Upper lobe of right lung (tissue), 1 donor: ENCODE measurements around the gene C4A. TPM values are rescaled to one million over a fixed set of nuclear protein-coding genes. Genes with fewer than 3 reads are reported as not detected.
A peak's percentile ranks its signal among the peaks of the same experiment; 100 is the strongest.

Source experiments
- ATAC-seq: fragments of 200-7000 bp; cut with Tn5 transposase; one replicate; pipeline ENCODE4 v1.9.1; 2020; ENCODE audit warnings: mild to moderate bottlenecking, moderate library complexity
- DNase-seq: peaks from one replicate; pipeline ENCODE4 v3.0.0-alpha.2; 2020
- H3K27ac ChIP-seq: fragments of 200-600 bp; one replicate; pipeline ENCODE4 v1.8.0; 2022
- H3K27me3 ChIP-seq: fragments of 200-600 bp; one replicate; pipeline ENCODE4 v1.8.0; 2022; ENCODE audit warnings: mild to moderate bottlenecking
- H3K36me3 ChIP-seq: fragments of 200-600 bp; one replicate; pipeline ENCODE4 v1.8.0; 2022
- H3K4me1 ChIP-seq: fragments of 200-600 bp; one replicate; pipeline ENCODE4 v1.8.0; 2022
- H3K4me3 ChIP-seq: fragments of 200-600 bp; one replicate; pipeline ENCODE4 v1.8.0; 2022; ENCODE audit warnings: mild to moderate bottlenecking
- H3K9me3 ChIP-seq: fragments of 200-600 bp; one replicate; pipeline ENCODE4 v1.8.0; 2022
- CTCF ChIP-seq: fragments of 200-600 bp; IDR thresholded peaks from one replicate; pipeline ENCODE4 v1.8.0; 2022; ENCODE audit warnings: antibody characterized with exemption
- intact Hi-C: fragments of 100-400 bp; cut with DNase I; formaldehyde crosslinking; loops from one replicate; pipeline ENCODE4 v1.11.0; 2022
- total RNA-seq: library from RNA; stranded (reverse); fragmentation: NEBNext Ultra II Directional; extraction: Animal tissue kit (Norgen Biotek cat#: 25700); gene quantifications from one replicate; pipeline ENCODE4 v1.2.1, GENCODE V29; 2021
- donor health status: DM: no; HTN: yes; CAD: no; lungs with severe emphysema.

C4A gene
- total RNA-seq, 1 donor from 2014 or later: 200 TPM

GRCh38 chr6:31948306-31948705, 33.6 kb upstream of the C4A start:
- peaks cover 14% of the 10 kb centered on the region for H3K4me1 ChIP-seq
- peaks cover 29% of the 10 kb centered on the region for H3K36me3 ChIP-seq
- no peak for ATAC-seq
- no peak overlapping the region for H3K27ac ChIP-seq
- no peak for DNase-seq
- H3K9me3 ChIP-seq: no peaks in the 10 kb centered on the region
- intact Hi-C loops: no loop called here
- H3K27me3 ChIP-seq: no peaks in the 10 kb centered on the region
- no peak for TF ChIP-seq CTCF
- no peak overlapping the region for H3K4me3 ChIP-seq

- ATAC-seq: no peak
These were observed 33.0 kb upstream of the C4A start for GRCh38 chr6:31948753-31949413.

GRCh38 chr6:31949926-31950548, 31.8 kb upstream of the C4A start:
- peaks cover 46% of the 10 kb centered on the region for H3K36me3 ChIP-seq

More at GRCh38 chr6:31948753-31949413, 33.0 kb upstream of the C4A start:
- no peak for TF ChIP-seq CTCF
- no peak overlapping the region for H3K4me3 ChIP-seq
- peaks cover 14% of the 10 kb centered on the region for H3K4me1 ChIP-seq
- H3K36me3 ChIP-seq: peaks cover 34% of the 10 kb centered on the region
- intact Hi-C loops: no loop called here
- no peaks in the 10 kb centered on the region for H3K27me3 ChIP-seq
- DNase-seq: no peak
- no peaks in the 10 kb centered on the region for H3K9me3 ChIP-seq
- H3K27ac ChIP-seq: no peak overlapping the region

GRCh38 chr6:31952140-31952805, 29.6 kb upstream of the C4A start:
- ATAC-seq (peak; percentile 84), DNase-seq (peak; percentile 83)
- H3K36me3 ChIP-seq: peaks cover 67% of the 10 kb centered on the region
- no peak overlapping the region for H3K4me3 ChIP-seq
- no peak overlapping the region for H3K27ac ChIP-seq
- intact Hi-C loops: no loop called here
- no peaks in the 10 kb centered on the region for H3K4me1 ChIP-seq
- TF ChIP-seq CTCF: peak; percentile 79
- H3K9me3 ChIP-seq: no peaks in the 10 kb centered on the region
- no peaks in the 10 kb centered on the region for H3K27me3 ChIP-seq

More at GRCh38 chr6:31949926-31950548, 31.8 kb upstream of the C4A start:
- Histone ChIP-seq H3K4me1 (peaks cover 11% of the 10 kb centered on the region), H3K27ac (no peak overlapping the region), H3K27me3 (no peaks in the 10 kb centered on the region), H3K9me3 (no peaks in the 10 kb centered on the region), H3K4me3 (no peak overlapping the region)
- no peak for ATAC-seq
- no peak for TF ChIP-seq CTCF
- no peak for DNase-seq
- intact Hi-C loops: no loop called here

- intact Hi-C loops: no loop called here
- H3K36me3 ChIP-seq: peaks cover 67% of the 10 kb centered on the region
- peaks cover 6% of the 10 kb centered on the region for H3K4me1 ChIP-seq
- no peak for DNase-seq
- H3K27me3 ChIP-seq: no peaks in the 10 kb centered on the region
- H3K9me3 ChIP-seq: no peaks in the 10 kb centered on the region
- no peak for ATAC-seq
- no peak overlapping the region for H3K27ac ChIP-seq
- no peak for TF ChIP-seq CTCF
- no peak overlapping the region for H3K4me3 ChIP-seq
These were observed 29.0 kb upstream of the C4A start for GRCh38 chr6:31952890-31953289.
